GM18519 (cell line): Measurements from ENCODE around the gene PLSCR4.

Experiments used
- ATAC-seq: cut with Tn5 transposase; IDR thresholded peaks from one replicate; pipeline ENCODE4 v1.9.1; 2021; ENCODE audit warnings: mild to moderate bottlenecking, moderate library complexity; ENCODE audit not compliant: unreplicated experiment, low FRiP score

Gene PLSCR4

DNA sequence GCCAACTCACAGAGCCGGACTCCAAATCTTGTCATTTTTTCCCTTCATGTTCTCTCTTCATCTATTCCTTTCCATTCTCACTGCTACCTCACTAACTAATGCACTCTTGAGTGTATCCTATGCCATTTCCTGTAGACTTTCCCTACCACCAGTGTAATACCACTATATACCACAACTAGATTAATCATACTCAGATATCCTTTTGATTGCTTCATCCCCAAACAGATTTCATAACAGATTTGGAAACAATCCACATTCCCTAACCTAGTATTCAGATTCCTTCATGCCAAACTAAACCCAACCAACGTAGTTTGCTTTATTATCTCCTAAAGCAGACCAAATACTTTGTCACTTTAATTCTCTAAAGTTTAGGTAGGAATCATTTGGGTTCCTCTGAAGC is 87.3 kb downstream of the PLSCR4 start:
- no peak for ATAC-seq

DNA sequence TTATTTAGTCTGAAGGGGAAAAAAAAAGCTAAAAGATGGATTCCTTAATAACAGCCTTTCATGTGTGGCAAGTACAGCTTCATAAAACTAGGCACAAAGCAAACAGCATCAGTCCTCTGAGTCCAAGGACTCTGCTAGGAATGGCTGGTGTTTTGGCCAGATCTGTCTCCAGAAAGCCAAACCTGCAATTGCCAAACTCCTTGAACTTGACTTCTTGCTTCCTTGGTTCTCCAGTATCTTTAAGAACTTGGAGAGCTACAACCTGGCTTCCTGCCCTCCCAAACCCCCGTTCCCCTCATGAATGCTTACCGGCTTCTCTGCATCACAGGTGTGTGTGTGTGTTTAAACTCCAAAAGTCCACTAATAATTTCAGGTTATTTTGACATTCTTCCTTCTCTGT is 88.3 kb downstream of the PLSCR4 start:
- ATAC-seq = no peak

DNA sequence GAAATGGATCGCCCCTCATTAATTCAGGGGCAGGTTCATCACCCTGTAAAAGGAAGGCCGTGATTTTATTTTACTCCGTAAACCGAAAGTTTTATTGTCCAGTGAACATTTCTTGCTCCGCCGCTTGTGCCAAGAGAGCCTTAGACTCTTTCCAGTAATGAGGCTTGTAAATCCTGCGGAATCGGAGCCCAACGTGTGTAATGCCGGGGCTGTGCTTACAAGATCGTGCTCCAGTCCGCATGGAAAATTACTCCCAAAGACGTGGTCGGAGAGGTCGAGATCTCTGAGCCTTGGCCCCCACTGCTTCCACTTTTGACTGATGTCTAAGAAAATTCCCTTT is 89.3 kb downstream of the PLSCR4 start:
- ATAC-seq = no peak

DNA sequence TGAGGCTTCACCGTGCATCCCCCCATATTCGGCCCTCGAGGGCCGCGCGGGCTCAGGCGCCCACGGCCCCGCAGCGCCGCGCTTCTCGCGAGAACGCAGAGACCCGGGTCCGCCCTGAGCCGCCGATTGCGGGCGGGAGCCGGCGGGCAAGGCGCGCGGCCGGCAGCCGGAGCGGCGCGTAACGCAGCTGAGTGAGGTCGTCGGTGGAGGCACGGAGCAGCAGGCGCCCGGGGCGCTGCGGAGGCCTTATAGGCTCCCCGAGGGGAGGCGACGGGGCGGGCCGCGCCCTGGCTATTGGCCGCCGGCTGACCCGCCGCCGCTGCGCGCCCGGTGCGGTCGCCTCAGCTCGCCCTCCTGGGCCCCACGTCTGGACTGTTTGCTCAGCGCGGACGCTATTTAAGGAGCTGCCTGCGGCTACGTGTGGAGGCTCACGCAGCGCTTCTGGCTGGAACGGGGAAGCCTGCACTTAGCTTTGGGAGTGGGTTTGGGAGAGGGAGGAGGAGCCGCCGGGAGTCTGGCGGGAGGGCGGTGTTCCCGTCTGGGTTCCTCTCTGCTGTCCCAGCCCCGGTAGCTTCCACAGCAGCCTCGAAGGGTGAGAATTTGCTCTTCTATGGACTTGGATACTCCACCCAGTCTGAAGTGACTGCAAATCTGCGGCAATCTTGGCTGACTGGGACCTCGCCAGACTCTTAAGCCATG is 89.8 kb downstream of the PLSCR4 start, which contains the start of gene PLOD2:
Gene PLOD2 (minus strand): TSS at position 221 of the 699 bp plus-strand sequence. CDS start 195 bp downstream, at position 26.
- peak; percentile 67 for ATAC-seq

DNA sequence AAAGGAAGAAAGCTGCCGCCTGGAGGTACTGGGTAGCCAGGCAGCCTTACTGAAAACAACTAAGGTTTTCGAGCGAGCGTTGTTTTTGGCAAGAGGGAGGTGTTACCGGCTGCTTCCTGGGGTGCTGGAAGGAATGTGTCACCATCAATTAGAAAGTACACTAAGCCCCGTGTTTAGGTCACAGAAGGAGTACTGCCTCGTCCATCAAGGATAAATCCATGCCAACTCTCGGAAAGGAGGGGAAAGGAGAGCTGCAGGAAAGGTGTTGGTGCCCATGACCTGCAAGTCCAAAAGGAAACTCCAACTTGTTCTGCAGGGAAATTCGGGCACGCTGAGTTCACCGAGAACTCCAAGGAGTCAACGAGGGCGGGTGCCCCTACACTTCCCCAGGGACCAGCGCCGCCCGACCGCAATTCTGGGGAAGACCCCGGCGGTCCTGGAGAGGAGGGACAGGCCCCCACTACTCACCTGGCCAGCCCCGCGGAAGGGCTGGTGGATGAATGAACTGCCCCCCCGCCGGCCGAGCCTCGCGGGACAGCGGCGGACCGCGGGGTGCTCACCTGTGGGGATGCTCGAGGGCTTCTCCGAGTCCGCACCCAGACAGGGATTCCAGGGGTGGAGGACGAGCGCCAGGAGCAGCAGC is 90.5 kb downstream of the PLSCR4 start:
- no peak for ATAC-seq

DNA sequence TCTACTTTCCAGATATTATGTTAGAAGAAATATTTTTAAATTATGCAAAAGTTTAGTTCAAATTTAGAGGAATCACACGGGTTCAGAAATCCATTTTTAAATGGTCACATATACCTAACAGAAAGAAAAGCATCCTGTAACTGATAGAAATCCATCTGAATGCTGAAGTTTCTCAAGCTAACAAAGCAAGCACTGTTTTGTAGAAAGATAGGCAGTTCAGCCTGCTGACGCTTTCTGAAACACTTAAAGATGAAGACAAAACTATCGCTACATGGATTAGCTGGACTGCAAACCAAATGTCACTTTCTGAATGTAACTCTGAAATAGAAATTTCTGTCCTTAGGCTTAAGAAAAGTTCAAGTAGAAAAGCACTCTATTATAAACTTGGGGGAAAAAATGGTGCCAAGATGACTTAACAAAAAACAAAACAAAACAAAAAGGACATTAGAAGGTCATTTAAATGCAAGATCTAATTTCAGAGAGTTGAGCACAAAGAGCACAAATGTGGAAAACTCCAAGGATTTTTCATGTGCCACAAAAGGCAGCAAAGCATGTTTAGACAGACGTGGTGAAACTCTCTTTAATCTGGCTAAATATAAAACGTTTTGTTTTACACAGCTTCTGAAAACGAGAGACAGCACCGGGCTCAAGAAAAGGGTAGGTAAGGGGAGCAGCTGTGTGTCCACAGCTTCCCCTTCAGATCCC is 91.1 kb downstream of the PLSCR4 start:
- no peak for ATAC-seq

DNA sequence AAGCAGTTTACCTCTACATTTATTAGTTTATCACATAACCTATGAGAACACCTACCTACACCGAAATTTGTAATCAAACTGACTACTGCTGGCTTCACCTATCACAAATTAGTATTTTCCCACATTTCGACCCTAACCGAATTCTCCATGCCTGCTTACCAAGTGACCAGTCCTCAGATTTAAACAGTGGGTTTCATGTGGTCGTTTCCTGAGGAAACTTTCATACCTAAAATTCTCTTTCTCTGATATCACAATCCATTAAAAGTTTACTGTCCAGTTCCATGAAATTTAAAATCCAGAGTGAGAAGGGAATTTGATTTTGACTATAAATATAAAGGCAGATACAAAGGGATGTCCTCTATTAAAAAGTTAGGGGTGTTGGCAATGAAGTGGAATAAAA is 91.9 kb downstream of the PLSCR4 start:
- no peak for ATAC-seq

DNA sequence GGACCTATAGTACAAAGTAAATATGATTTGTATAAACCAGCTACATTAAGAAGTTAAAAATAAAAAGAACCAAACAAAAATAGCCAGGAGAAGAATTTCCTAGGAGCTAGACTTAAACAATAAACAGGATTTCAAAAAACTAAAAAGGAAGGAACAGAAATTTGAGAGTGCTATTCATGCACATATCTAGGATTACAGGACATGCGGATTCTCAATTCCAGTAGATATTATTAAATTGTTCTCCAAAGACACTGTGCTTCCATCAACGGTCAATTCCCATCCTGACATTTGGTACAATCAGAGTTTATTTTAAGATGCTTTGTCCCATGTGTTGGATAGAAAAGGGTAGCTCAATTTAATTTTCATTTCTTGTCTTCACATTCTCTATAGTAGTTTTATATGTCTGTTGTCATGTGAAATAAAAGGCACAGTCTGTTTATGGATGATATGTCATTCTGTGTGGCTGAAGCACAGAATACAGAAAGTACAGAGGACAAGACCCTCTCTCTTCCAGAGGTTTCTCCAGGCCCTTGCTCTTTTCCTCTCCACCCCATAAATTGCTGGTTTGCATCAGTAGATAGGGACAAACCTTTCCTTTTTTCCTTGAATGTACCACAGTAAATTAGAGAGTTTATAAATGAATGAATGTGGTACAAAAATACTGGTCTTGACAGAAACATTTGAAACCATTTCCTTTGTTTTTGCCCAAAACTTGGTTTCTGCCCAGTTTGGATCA is 93.4 kb downstream of the PLSCR4 start:
- ATAC-seq = no peak

DNA sequence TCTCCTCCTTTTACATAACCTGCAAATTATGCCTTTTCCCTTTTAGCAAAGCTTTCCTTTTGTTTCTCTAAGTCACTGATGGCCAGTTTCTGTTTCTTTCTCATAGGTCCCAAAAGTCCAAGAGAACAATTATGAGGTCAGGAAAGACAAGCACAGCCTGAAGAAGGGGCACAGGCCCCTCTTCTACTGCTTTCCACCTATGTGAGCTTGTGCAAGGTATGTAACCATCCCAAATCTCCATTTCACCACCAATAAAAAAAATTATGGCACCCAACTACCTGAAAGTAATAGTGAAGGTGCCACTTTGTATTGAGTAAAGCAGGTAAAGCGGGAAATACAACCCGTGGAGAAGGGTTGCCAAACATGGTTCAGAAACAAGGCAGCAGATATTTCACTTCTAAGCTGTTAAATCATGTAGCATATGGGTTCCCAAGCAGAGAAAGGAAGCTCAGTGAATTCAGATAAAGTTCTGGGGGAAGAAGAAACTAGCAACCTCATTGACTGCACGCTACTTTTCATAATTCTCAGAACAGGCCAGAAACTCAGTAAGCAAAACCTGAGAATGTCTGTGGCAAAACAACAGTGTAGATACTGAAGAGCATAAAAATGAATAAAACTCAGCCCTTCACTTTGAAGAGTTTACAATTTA is 94.1 kb downstream of the PLSCR4 start:
- no peak for ATAC-seq

DNA sequence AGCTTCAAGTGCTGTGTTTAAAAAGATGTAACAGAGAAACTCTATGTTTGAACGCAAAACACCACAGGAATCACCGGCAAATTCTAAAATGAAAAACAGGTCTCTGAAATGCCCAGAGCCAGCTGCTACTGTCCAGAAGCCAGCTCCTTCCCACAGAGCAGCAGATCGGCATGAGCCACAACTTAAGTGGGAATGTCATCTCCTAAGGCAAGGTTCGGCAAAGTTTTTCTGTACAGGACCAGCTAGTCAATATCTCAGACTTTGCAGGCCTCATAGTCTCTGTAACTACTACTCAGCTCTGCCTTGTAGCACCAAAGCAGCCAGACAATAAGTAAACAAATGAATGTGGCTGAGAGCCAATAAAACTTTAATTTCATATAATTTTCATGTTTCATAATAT is 94.8 kb downstream of the PLSCR4 start:
- ATAC-seq = no peak

DNA sequence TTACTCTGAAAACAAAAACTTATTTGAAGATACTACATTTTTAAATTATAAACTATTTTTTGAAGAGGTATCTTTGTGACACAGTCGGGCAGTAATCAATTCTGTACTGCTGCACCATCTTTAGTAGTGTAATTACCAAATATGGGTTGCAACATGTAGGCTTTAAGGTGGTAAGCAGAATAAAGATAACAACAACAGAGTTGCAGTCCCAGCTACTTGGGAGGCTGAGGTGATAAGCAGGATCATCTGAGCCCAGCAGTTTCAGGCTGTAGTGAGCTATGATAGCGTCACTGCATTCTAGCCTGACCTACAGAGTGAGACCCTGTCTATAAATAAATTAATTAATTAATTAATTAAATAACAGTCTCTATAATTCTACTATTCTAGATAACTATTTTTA is 95.9 kb downstream of the PLSCR4 start:
- ATAC-seq = no peak

DNA sequence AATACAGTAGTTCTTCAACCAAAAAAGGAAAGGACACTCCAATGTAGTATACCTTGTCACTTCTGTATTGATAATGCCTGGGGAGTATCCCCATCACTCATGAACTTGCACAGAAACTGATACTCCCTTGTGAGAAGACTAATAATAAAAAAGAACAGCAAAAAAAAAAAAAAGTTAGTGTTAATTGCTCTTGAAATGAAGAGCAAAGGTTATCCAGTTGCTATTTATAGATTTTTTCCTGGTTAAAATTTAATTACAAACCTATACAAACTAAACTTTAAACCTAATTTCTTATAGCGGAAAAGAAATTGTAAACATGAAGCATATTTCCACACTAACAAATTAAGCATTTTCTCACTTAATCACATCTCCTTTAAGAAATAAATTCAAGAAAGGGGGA is 96.6 kb downstream of the PLSCR4 start:
- no peak for ATAC-seq

DNA sequence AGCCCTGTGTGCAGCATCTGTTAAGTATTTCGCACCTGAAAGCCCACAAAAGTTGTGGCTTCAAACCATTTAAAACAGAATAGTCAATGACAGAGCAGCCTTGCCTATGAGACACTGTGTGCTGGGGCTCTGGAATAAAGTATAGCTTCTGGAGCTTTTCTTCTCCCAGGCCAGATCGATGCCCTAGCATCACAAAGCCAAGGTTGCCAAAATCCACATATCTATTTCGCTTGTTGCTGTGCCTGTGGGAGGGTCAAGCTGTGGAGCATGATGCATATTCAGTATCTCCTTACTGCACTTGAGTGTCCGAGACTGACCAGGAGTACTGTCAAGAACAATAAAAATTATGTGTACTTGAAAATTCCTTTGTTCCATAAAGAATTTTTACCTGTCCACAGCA is 97.5 kb downstream of the PLSCR4 start:
- ATAC-seq = no peak

DNA sequence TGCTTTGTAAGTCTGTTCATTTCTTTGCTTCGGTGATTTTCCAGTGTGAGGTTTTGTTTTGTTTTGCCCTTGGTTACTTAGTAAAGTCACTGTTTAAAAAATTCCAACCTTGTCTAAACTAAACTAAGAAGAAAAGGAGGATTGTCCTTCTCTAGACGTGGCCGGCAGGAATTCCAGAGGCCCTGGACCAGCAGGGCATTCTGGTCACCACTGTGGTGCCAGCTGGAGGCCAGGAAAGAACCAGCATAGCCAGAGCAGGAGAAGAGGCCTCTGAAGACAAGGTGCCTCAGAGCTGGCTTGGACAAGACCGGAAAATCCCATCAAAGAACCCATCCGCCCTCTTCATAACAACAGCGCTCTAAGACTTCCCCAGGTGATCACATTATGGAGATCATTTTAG is 98.1 kb downstream of the PLSCR4 start:
- no peak for ATAC-seq

DNA sequence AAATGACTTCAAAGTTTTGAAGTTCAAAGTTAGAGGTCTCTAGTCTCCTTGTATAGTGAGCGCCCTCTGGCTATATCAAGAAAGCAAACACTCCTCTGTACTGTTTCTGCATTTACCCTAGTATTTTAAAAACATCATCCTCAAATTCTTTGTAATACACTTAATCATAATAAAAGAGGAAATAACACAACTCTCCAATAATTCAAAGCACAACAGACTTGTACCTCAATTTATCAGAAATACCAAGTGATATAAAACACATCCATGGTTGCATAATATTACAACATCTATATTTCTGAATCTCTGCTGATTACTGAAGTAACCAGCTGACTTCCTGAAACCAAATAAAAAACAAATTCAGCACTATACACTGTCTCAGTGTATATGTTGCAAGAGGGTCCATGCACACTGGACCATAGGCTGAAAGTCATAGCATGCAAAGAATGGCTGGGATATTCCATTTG is 102.4 kb downstream of the PLSCR4 start:
- no peak for ATAC-seq

DNA sequence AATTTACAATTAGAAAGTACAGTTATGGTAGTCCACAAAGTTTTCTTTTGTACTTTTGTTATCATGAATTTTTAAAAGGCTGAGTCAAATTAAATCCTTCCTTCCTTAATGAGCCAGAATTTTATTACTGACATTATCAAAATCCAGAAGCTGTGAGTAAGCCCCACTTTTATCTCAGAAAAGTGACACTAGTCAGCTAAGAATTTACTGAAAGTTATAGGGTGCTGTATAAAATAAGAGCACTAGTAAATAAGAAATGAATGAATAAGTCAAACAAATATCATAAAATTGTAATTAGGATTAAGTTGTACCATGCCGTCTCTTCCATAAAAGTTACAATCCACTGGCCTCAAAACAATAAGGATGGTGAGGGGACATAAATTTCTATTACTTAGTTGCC is 105.3 kb downstream of the PLSCR4 start:
- ATAC-seq = no peak

DNA sequence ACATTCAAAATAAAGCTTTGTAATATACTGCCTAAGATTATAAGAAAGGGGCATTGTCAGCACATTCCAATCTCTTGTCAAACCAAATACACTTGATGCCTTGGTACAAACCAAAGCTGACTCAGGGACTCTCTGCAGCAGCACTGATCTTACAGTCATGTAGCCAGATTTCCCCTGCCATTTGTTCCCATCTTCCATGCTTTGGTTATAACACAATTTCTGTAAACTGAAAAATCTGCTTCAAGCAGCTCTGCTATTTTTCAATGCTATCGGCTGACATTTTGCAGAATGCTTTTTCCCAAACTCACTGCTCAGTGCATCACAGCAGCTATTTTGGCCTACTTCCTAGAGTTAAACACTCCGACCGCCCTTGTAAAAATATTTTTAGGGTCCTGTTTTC is 108.1 kb downstream of the PLSCR4 start:
- ATAC-seq = no peak
